ENCODE data around the gene KIF14.

- TF ChIP-seq EP300 (IDR thresholded peaks at IDR 0.05; ENCODE audit: borderline replicate concordance) = no peak
- TF ChIP-seq, protein P1, sequence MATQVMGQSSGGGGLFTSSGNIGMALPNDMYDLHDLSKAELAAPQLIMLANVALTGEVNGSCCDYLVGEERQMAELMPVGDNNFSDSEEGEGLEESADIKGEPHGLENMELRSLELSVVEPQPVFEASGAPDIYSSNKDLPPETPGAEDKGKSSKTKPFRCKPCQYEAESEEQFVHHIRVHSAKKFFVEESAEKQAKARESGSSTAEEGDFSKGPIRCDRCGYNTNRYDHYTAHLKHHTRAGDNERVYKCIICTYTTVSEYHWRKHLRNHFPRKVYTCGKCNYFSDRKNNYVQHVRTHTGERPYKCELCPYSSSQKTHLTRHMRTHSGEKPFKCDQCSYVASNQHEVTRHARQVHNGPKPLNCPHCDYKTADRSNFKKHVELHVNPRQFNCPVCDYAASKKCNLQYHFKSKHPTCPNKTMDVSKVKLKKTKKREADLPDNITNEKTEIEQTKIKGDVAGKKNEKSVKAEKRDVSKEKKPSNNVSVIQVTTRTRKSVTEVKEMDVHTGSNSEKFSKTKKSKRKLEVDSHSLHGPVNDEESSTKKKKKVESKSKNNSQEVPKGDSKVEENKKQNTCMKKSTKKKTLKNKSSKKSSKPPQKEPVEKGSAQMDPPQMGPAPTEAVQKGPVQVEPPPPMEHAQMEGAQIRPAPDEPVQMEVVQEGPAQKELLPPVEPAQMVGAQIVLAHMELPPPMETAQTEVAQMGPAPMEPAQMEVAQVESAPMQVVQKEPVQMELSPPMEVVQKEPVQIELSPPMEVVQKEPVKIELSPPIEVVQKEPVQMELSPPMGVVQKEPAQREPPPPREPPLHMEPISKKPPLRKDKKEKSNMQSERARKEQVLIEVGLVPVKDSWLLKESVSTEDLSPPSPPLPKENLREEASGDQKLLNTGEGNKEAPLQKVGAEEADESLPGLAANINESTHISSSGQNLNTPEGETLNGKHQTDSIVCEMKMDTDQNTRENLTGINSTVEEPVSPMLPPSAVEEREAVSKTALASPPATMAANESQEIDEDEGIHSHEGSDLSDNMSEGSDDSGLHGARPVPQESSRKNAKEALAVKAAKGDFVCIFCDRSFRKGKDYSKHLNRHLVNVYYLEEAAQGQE (IDR thresholded peaks at IDR 0.05; ENCODE audit: low read depth) = no peak
- no peak for TF ChIP-seq RAD21 (IDR thresholded peaks at IDR 0.05; ENCODE audit: low read depth)
- TF ChIP-seq, protein P2, sequence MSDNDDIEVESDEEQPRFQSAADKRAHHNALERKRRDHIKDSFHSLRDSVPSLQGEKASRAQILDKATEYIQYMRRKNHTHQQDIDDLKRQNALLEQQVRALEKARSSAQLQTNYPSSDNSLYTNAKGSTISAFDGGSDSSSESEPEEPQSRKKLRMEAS (IDR thresholded peaks at IDR 0.05) = no peak
- no peak for TF ChIP-seq TAF1 (IDR thresholded peaks at IDR 0.05; ENCODE audit: low read depth)
- TF ChIP-seq YY1 (IDR thresholded peaks at IDR 0.05; ENCODE audit: low read depth) = no peak
Observed at GRCh38 chr1:200561856-200562214, 58.7 kb downstream of the KIF14 start.

Data from Ishikawa (cell line).